Natural killer cell (primary cell): ENCODE results near the gene RAB11FIP3. TPM values are rescaled to one million over a fixed set of nuclear protein-coding genes. Genes with fewer than 3 reads are reported as not detected.
A peak's percentile ranks its signal among the peaks of the same experiment; 100 is the strongest.

Source experiments
- ATAC-seq, 3 donors: fragments of 150-1000 bp in 2 of 3; fragments of 200-7000 bp in 1 of 3; cut with Tn5 transposase; 1 replicate in 1 of 3; 2 replicates in 2 of 3; pipeline ENCODE4 v1.10.0; 2021; ENCODE audit warnings: mild to moderate bottlenecking in 2 of 3, moderate library complexity in 2 of 3
- DNase-seq, 2 donors: peaks; one replicate each; pipeline versions ENCODE4 v3.0.0 to v3.0.0-alpha.2; 2013 to 2021; ENCODE audit warnings: mixed read lengths in 1 of 2
- H3K27ac ChIP-seq: one replicate; pipeline ENCODE4 v1.5.1; 2013; ENCODE audit warnings: mild to moderate bottlenecking, low read length
- H3K27me3 ChIP-seq: one replicate; pipeline ENCODE4 v1.6.1; 2013; ENCODE audit warnings: low read length; ENCODE audit not compliant: control insufficient read depth, insufficient read depth
- H3K36me3 ChIP-seq: one replicate; pipeline ENCODE4 v1.6.1; 2013; ENCODE audit warnings: low read length; ENCODE audit not compliant: control insufficient read depth, insufficient read depth
- H3K4me1 ChIP-seq: one replicate; pipeline ENCODE4 v1.6.1; 2013; ENCODE audit warnings: low read length; ENCODE audit not compliant: control insufficient read depth, insufficient read depth
- H3K4me3 ChIP-seq: one replicate; pipeline ENCODE4 v1.5.1; 2013; ENCODE audit warnings: low read length
- H3K9me3 ChIP-seq: one replicate; pipeline ENCODE4 v1.6.1; 2013; ENCODE audit warnings: low read length; ENCODE audit not compliant: control insufficient read depth, insufficient read depth
- H3K27ac Mint-ChIP-seq, 2 donors: one replicate each; pipeline ENCODE4 v1.8.0; 2022; ENCODE audit warnings: mild to moderate bottlenecking in 2 of 2, mixed read lengths in 2 of 2, moderate library complexity in 1 of 2
- H3K27me3 Mint-ChIP-seq, 2 donors: one replicate each; pipeline ENCODE4 v1.8.0; 2022; ENCODE audit warnings: low read depth in 2 of 2, mixed read lengths in 2 of 2
- H3K36me3 Mint-ChIP-seq: one replicate; pipeline ENCODE4 v1.8.0; 2022; ENCODE audit warnings: mixed read lengths
- H3K4me1 Mint-ChIP-seq, 2 donors: one replicate each; pipeline ENCODE4 v1.8.0; 2022; ENCODE audit warnings: mixed read lengths in 2 of 2
- H3K4me3 Mint-ChIP-seq: one replicate; pipeline ENCODE4 v1.8.0; 2022; ENCODE audit warnings: mild to moderate bottlenecking, moderate library complexity, mixed read lengths
- H3K9me3 Mint-ChIP-seq, 2 donors: one replicate each; pipeline ENCODE4 v1.8.0; 2022; ENCODE audit warnings: mixed read lengths in 2 of 2
- WGBS: methylation state at CpG from one replicate; pipeline ENCODE4 v1.1.7; 2013; ENCODE audit warnings: missing lambda C conversion rate; ENCODE audit not compliant: insufficient coverage; 5-methylcytosine and 5-hydroxymethylcytosine counted together
- intact Hi-C: fragments of 100-400 bp; cut with micrococcal nuclease; formaldehyde crosslinking; loops from one replicate; pipeline ENCODE4 v1.14.2; 2022
- total RNA-seq, 4 donors: library from RNA; stranded (reverse); fragments of 120-200 nt in 1 of 4; gene quantifications; one replicate each; pipeline versions ENCODE4 v1.2.3 to v1.2.4, GENCODE V29; 2013 to 2022
- TF ChIP-seq, protein P1 (sequence below): fragments of 200-600 bp; IDR thresholded peaks from one replicate; pipeline ENCODE4 v1.8.0; 2022; ENCODE audit warnings: antibody characterized with exemption

Gene RAB11FIP3
- total RNA-seq, 3 donors from 2014 or later (not counting 1 experiment from before 2014, with no cell fraction given): 51.0 to 61.2 (median 55.3) TPM

- Mint-ChIP-seq H3K36me3 (no peaks in the 10 kb centered on the region), H3K4me3 (peak overlapping the region; percentile 81), H3K4me1 (peaks cover 10 to 24% of the 10 kb centered on the region in 2 donors), H3K27me3 (no peaks in the 10 kb centered on the region), H3K9me3 (no peaks in the 10 kb centered on the region), H3K27ac (peak overlapping the region in 1 of 2 donors; percentile 14)
- Histone ChIP-seq H3K9me3 (no peaks in the 10 kb centered on the region), H3K4me1 (peaks cover 46% of the 10 kb centered on the region), H3K4me3 (peak overlapping the region; percentile 62), H3K36me3 (peaks cover 15% of the 10 kb centered on the region), H3K27ac (no peak overlapping the region), H3K27me3 (no peaks in the 10 kb centered on the region)
- TF ChIP-seq, protein P1, sequence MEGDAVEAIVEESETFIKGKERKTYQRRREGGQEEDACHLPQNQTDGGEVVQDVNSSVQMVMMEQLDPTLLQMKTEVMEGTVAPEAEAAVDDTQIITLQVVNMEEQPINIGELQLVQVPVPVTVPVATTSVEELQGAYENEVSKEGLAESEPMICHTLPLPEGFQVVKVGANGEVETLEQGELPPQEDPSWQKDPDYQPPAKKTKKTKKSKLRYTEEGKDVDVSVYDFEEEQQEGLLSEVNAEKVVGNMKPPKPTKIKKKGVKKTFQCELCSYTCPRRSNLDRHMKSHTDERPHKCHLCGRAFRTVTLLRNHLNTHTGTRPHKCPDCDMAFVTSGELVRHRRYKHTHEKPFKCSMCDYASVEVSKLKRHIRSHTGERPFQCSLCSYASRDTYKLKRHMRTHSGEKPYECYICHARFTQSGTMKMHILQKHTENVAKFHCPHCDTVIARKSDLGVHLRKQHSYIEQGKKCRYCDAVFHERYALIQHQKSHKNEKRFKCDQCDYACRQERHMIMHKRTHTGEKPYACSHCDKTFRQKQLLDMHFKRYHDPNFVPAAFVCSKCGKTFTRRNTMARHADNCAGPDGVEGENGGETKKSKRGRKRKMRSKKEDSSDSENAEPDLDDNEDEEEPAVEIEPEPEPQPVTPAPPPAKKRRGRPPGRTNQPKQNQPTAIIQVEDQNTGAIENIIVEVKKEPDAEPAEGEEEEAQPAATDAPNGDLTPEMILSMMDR: no peak
- ATAC-seq: no peak
- intact Hi-C loops: no loop called here
- peak in 1 of 2 donors; percentile 58 for DNase-seq
- WGBS: 87% methylated on average over 27 of the region's 27 CpGs
Measured at GRCh38 chr16:379961-380761, 45.3 kb upstream of the RAB11FIP3 start.

GRCh38 chr16:380762-381011 is 44.8 kb upstream of the RAB11FIP3 start:
- Histone ChIP-seq H3K9me3 (no peaks in the 10 kb centered on the region), H3K36me3 (peaks cover 15% of the 10 kb centered on the region), H3K27me3 (no peaks in the 10 kb centered on the region), H3K27ac (peak overlapping the region; percentile 5), H3K4me1 (peaks cover 46% of the 10 kb centered on the region), H3K4me3 (peak overlapping the region; percentile 62)
- ATAC-seq (no peak), DNase-seq (no peak)
- no peak overlapping the region for H3K27ac Mint-ChIP-seq
- peaks cover 10 to 24% of the 10 kb centered on the region in 2 donors for H3K4me1 Mint-ChIP-seq
- 19% methylated on average over 12 of the region's 12 CpGs for WGBS
- peak overlapping the region; percentile 81 for H3K4me3 Mint-ChIP-seq
- intact Hi-C loops: no loop called here
- H3K27me3 Mint-ChIP-seq: no peaks in the 10 kb centered on the region
- H3K9me3 Mint-ChIP-seq: no peaks in the 10 kb centered on the region
- no peaks in the 10 kb centered on the region for H3K36me3 Mint-ChIP-seq
- TF ChIP-seq, protein P1: no peak

DNA sequence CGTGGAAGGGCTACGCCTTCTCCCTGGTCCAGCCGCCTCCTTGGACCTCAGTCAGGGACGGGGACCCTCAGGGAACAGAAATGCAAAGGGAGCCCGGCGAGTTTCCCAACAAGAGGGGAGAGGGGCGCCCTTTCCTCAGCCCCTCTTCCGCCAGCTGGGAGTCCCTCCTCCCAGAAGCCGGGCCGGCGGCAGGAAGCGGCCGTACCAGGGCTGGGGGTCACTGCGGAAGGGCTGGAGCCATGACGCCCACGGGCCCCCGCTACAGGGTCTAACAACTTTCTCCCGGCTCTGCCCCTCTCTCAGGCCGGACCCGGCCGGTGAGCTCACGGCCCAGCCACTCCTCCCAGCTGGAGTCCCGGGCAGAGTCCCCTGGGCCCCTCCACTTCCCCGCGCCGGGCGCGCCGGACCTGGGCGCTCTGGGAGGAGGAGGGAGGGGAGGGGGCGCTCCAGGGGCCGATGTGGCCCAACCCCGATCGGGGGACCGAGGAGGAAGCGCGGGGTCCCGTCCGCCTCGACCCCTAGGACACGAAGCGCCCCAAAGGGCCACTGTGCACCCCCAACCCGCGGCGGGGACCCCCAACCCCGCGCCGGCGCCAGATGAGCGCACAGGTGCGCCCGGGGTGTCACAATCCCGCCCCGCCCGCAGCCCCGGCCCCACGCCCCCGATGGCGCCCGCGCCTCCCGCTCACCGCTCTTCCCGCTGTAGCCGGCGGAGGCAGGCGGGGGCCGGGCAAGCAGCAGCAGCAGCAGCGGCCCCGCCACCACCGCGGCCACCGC is 44.2 kb upstream of the RAB11FIP3 start:
- no peak overlapping the region for H3K27ac Mint-ChIP-seq
- TF ChIP-seq, protein P1: no peak
- Histone ChIP-seq H3K36me3 (peaks cover 11% of the 10 kb centered on the region), H3K4me1 (peaks cover 46% of the 10 kb centered on the region), H3K4me3 (peak overlapping the region; percentile 62), H3K27me3 (no peaks in the 10 kb centered on the region), H3K9me3 (no peaks in the 10 kb centered on the region), H3K27ac (peak overlapping the region; percentile 5)
- no peaks in the 10 kb centered on the region for H3K36me3 Mint-ChIP-seq
- intact Hi-C loops: no loop called here
- DNase-seq (no peak), ATAC-seq (peak in 2 of 3 donors; percentile 2 to 30)
- peaks cover 10 to 24% of the 10 kb centered on the region in 2 donors for H3K4me1 Mint-ChIP-seq
- H3K27me3 Mint-ChIP-seq: no peaks in the 10 kb centered on the region
- H3K9me3 Mint-ChIP-seq: no peaks in the 10 kb centered on the region
- 2% methylated on average over 73 of the region's 73 CpGs for WGBS
- peak overlapping the region; percentile 72 for H3K4me3 Mint-ChIP-seq
